DND-41 (cell line): ENCODE measurements around the gene JMJD8.

Source experiments
- ATAC-seq: fragments of 200-7000 bp; cut with Tn5 transposase; 3 replicates; pipeline ENCODE4 v1.9.1; 2021; ENCODE audit warnings: low read depth; ENCODE audit not compliant: insufficient read depth
- DNase-seq: peaks from one replicate; pipeline ENCODE4 v3.0.0-alpha.2; 2020
- H2AFZ ChIP-seq: 2 replicates; pipeline ENCODE4 v1.6.0; 2012; ENCODE audit warnings: low read depth, low read length
- H3K27ac ChIP-seq: 2 replicates; pipeline ENCODE4 v1.5.1; 2012; ENCODE audit warnings: low read length, inconsistent platforms
- H3K27me3 ChIP-seq: fragments of 200-600 bp; sonication (generic); 2 replicates; pipeline ENCODE4 v1.6.0; 2012; ENCODE audit warnings: low read length, mild to moderate bottlenecking, inconsistent platforms; ENCODE audit not compliant: insufficient read depth, poor library complexity
- H3K36me3 ChIP-seq: 2 replicates; pipeline ENCODE4 v1.5.1; 2012; ENCODE audit warnings: low read length, inconsistent platforms; ENCODE audit not compliant: insufficient read depth
- H3K4me1 ChIP-seq: 2 replicates; pipeline ENCODE4 v1.5.1; 2012; ENCODE audit warnings: mild to moderate bottlenecking, low read length; ENCODE audit not compliant: insufficient read depth
- H3K4me2 ChIP-seq: 2 replicates; pipeline ENCODE4 v1.6.0; 2012; ENCODE audit warnings: mild to moderate bottlenecking, moderate library complexity, low read length, inconsistent platforms; ENCODE audit not compliant: insufficient read depth
- H3K4me3 ChIP-seq, 2 experiments: fragments of 200-600 bp in 1 of 2; shearing (Covaris generic) in 1 of 2; 2 replicates each; pipeline ENCODE4 v1.5.1; 2012 to 2016; ENCODE audit warnings: inconsistent platforms in 2 of 2, low read length in 2 of 2, mild to moderate bottlenecking in 2 of 2, low read depth in 1 of 2, moderate library complexity in 1 of 2
- H3K79me2 ChIP-seq: 2 replicates; pipeline ENCODE4 v1.6.0; 2012; ENCODE audit warnings: low read length, inconsistent platforms; ENCODE audit not compliant: insufficient read depth
- H3K9ac ChIP-seq: 2 replicates; pipeline ENCODE4 v1.6.0; 2012; ENCODE audit warnings: low read depth, mild to moderate bottlenecking, inconsistent platforms, low read length, moderate library complexity
- H3K9me3 ChIP-seq: 2 replicates; pipeline ENCODE4 v1.5.1; 2012; ENCODE audit warnings: low read length, moderate library complexity, mild to moderate bottlenecking, inconsistent platforms; ENCODE audit not compliant: insufficient read depth, severe bottlenecking
- H4K20me1 ChIP-seq: 2 replicates; pipeline ENCODE4 v1.6.0; 2012; ENCODE audit warnings: low read length; ENCODE audit not compliant: insufficient read depth
- EZH2 ChIP-seq: IDR thresholded peaks from 3 replicates; pipeline ENCODE4 v1.6.1; 2012; ENCODE audit warnings: borderline replicate concordance, low read depth, mild to moderate bottlenecking, moderate library complexity, low read length, inconsistent platforms; ENCODE audit not compliant: severe bottlenecking
- TF ChIP-seq, protein P1 (sequence below): IDR thresholded peaks from 2 replicates; pipeline ENCODE4 v1.5.1; 2012; ENCODE audit warnings: borderline replicate concordance, low read length, moderate library complexity, mild to moderate bottlenecking; ENCODE audit not compliant: poor library complexity, severe bottlenecking; ENCODE audit errors: extremely low read depth

JMJD8 gene

DNA sequence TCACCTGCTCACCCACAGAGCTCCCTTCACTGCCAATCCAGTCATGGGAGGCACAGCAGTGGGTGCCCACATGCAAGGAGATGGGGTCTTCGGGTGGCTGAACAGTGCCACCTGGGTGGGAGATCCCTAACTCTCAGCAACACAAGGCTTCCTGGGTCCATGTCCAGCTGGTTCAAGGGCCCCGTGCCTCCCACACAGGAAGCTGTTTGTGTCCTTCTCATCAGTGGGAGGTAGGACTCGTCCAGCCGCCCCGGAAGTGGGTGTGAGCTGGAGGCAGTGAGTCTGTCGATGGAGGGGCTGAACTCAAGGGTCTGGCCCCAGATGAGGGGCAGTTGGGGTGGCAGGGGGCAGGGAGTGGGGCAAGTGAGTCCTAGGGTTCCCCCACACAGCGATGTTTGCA, 19.9 kb upstream of the JMJD8 start:
- H3K9me3 ChIP-seq = no peaks in the 10 kb centered on the region
- ATAC-seq (no peak), DNase-seq (no peak)
- no peak overlapping the region for H3K4me2 ChIP-seq
- no peak overlapping the region for H2AFZ ChIP-seq
- H4K20me1 ChIP-seq = peaks cover 10% of the 10 kb centered on the region
- no peak overlapping the region for H3K9ac ChIP-seq
- no peak for TF ChIP-seq EZH2
- TF ChIP-seq, protein P1, sequence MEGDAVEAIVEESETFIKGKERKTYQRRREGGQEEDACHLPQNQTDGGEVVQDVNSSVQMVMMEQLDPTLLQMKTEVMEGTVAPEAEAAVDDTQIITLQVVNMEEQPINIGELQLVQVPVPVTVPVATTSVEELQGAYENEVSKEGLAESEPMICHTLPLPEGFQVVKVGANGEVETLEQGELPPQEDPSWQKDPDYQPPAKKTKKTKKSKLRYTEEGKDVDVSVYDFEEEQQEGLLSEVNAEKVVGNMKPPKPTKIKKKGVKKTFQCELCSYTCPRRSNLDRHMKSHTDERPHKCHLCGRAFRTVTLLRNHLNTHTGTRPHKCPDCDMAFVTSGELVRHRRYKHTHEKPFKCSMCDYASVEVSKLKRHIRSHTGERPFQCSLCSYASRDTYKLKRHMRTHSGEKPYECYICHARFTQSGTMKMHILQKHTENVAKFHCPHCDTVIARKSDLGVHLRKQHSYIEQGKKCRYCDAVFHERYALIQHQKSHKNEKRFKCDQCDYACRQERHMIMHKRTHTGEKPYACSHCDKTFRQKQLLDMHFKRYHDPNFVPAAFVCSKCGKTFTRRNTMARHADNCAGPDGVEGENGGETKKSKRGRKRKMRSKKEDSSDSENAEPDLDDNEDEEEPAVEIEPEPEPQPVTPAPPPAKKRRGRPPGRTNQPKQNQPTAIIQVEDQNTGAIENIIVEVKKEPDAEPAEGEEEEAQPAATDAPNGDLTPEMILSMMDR = no peak
- H3K27ac ChIP-seq = no peak overlapping the region
- H3K4me1 ChIP-seq = no peaks in the 10 kb centered on the region
- no peak overlapping the region for H3K4me3 ChIP-seq
- H3K36me3 ChIP-seq = no peaks in the 10 kb centered on the region
- no peaks in the 10 kb centered on the region for H3K79me2 ChIP-seq
- H3K27me3 ChIP-seq = no peaks in the 10 kb centered on the region

DNA sequence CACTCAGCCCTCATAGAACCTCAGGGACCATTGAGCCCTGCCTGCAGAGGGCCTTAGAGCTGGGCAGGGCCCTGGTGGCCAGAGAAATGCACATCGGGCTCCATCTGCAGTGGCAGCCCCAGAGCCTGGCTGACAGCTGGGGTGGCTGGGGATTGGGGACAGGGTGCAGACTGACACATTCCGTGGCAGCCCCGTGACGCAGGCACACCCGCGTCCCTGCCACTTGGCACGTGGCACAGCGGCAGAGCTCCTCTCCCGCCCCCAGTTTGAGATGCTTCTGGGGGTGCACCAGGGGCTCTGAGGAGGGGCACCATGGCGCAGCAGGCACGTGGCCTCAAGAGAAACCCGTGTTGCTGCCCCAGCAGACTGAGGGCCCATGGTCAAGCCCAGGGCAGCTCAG, 19.3 kb upstream of the JMJD8 start:
- H3K27ac ChIP-seq = no peak overlapping the region
- no peak for ATAC-seq
- no peak overlapping the region for H3K9ac ChIP-seq
- H3K4me2 ChIP-seq = no peak overlapping the region
- H3K79me2 ChIP-seq = no peaks in the 10 kb centered on the region
- no peak overlapping the region for H2AFZ ChIP-seq
- H3K4me1 ChIP-seq = no peaks in the 10 kb centered on the region
- H3K4me3 ChIP-seq = no peak overlapping the region
- no peak for DNase-seq
- H4K20me1 ChIP-seq = peaks cover 8% of the 10 kb centered on the region
- H3K27me3 ChIP-seq = no peaks in the 10 kb centered on the region
- TF ChIP-seq, protein P1 = no peak
- no peak for TF ChIP-seq EZH2
- H3K36me3 ChIP-seq = no peaks in the 10 kb centered on the region
- no peaks in the 10 kb centered on the region for H3K9me3 ChIP-seq

DNA sequence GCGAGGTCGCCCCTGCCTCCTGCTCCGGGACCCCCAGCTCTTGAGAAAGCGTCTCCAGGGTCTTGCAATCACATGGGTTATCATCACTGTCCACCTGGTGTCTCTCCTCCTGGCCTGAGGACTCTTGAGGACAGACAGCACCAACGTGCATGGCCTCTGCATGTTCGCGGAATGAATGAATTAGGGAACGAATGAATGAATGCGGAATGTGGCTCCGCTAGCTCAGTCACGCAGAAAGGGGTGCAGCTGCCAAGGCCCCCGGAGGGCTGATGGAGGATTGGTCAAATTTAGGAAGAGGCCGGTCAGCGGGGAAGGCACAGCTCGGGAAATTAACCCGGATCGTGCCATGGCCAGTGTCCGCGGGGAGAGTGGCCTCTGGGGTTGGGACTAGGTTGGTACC, 18.2 kb upstream of the JMJD8 start:
- Histone ChIP-seq H3K27ac (no peak overlapping the region), H4K20me1 (peaks cover 5% of the 10 kb centered on the region), H3K27me3 (no peaks in the 10 kb centered on the region)

More for the DNA sequence above, 18.2 kb upstream of the JMJD8 start:
- H3K79me2 ChIP-seq = no peaks in the 10 kb centered on the region
- no peaks in the 10 kb centered on the region for H3K36me3 ChIP-seq
- no peak overlapping the region for H3K4me3 ChIP-seq
- no peak overlapping the region for H3K9ac ChIP-seq
- TF ChIP-seq, protein P1 = no peak
- no peak for TF ChIP-seq EZH2
- no peak overlapping the region for H3K4me2 ChIP-seq
- ATAC-seq (no peak), DNase-seq (no peak)
- no peaks in the 10 kb centered on the region for H3K4me1 ChIP-seq
- no peaks in the 10 kb centered on the region for H3K9me3 ChIP-seq
- H2AFZ ChIP-seq = no peak overlapping the region
